Spleen (tissue), 11 donors: Measurements from ENCODE around the gene HBZ. TPM values are rescaled to one million over a fixed set of nuclear protein-coding genes. Genes with fewer than 3 reads are reported as not detected.

Experiments used
- DNase-seq: peaks from one replicate; pipeline ENCODE4 v3.0.0-alpha.2; 2020
- H3K27ac ChIP-seq, 8 donors: fragments of 200-600 bp; sonication (generic) in 7 of 8; 1 replicate in 4 of 8; 2 replicates in 4 of 8; pipeline versions ENCODE4 v1.5.0 to v1.8.0; 2016 to 2021; ENCODE audit warnings: inconsistent platforms in 4 of 8, mild to moderate bottlenecking in 4 of 8, moderate library complexity in 1 of 8
- H3K27me3 ChIP-seq, 7 donors: fragments of 200-600 bp; sonication (generic) in 6 of 7; replicated peaks in 1 of 7; 1 replicate in 4 of 7; 2 replicates in 3 of 7; pipeline versions ENCODE4 v1.5.0 to v1.8.0; 2016 to 2021; ENCODE audit warnings: inconsistent platforms in 3 of 7, mild to moderate bottlenecking in 1 of 7
- H3K36me3 ChIP-seq, 6 donors: fragments of 200-600 bp; sonication (generic) in 5 of 6; 1 replicate in 4 of 6; 2 replicates in 2 of 6; pipeline versions ENCODE4 v1.5.0 to v1.8.0; 2016 to 2021; ENCODE audit warnings: inconsistent platforms in 2 of 6
- H3K4me1 ChIP-seq, 6 donors: fragments of 200-600 bp; sonication (generic) in 5 of 6; 1 replicate in 3 of 6; 2 replicates in 3 of 6; pipeline versions ENCODE4 v1.5.0 to v1.8.0; 2016 to 2021; ENCODE audit warnings: inconsistent platforms in 3 of 6
- H3K4me3 ChIP-seq, 8 donors: fragments of 200-600 bp; sonication (generic) in 7 of 8; 1 replicate in 4 of 8; 2 replicates in 4 of 8; pipeline versions ENCODE4 v1.5.0 to v1.8.0; 2016 to 2021; ENCODE audit warnings: inconsistent platforms in 4 of 8, mild to moderate bottlenecking in 4 of 8, moderate library complexity in 2 of 8
- H3K9me3 ChIP-seq, 8 donors: fragments of 200-600 bp; sonication (generic) in 7 of 8; 1 replicate in 4 of 8; 2 replicates in 4 of 8; pipeline versions ENCODE4 v1.5.0 to v1.8.0; 2016 to 2021; ENCODE audit warnings: inconsistent platforms in 4 of 8
- POLR2A ChIP-seq, 3 donors: fragments of 450-650 bp; IDR thresholded peaks; one replicate each; pipeline ENCODE4 v1.5.1; 2017; ENCODE audit warnings: antibody characterized with exemption in 3 of 3, mild to moderate bottlenecking in 1 of 3
- POLR2AphosphoS5 ChIP-seq, 3 donors: sonication (generic); formaldehyde crosslinking; IDR thresholded peaks; one replicate each; pipeline ENCODE4 v1.5.1; 2017; ENCODE audit warnings: antibody characterized with exemption in 3 of 3
- WGBS, 5 donors: extraction: QIAGEN DNeasy Blood & Tissue Kit in 3 of 5; methylation state at CpG; one replicate each; pipeline versions ENCODE4 v1.1.5 to v1.1.7; 2013 to 2018; 5-methylcytosine and 5-hydroxymethylcytosine counted together
- intact Hi-C: fragments of 100-400 bp; cut with DNase I; formaldehyde crosslinking; loops from one replicate; pipeline ENCODE4 v1.15.0; 2023; ENCODE audit warnings: low total_unique reads
- polyA plus RNA-seq, 3 donors: library from polyadenylated mRNA; stranded (reverse); fragments of 200-250 nt; gene quantifications; one replicate each; pipeline ENCODE4 v1.2.1, GENCODE V29; 2013
- total RNA-seq, 7 donors: library from RNA; depleted of rRNA in 3 of 7; stranded (reverse); fragments of >200 nt in 3 of 7; fragmentation: NEBNext Ultra II Directional in 4 of 7; extraction: Animal tissue kit (Norgen Biotek cat#: 25700) in 4 of 7; gene quantifications; one replicate each; pipeline versions ENCODE4 v1.1.0 to v1.2.1, GENCODE V29; 2016 to 2021
- TF ChIP-seq, protein P1 (sequence below), 11 experiments: fragments of 200-600 bp in 7 of 11; fragments of 450-650 bp in 4 of 11; sonication (generic) in 4 of 11; IDR thresholded peaks in 8 of 11; conservative IDR thresholded peaks in 3 of 11; 1 replicate in 7 of 11; 2 replicates in 4 of 11; pipeline versions ENCODE4 v1.4.0 to v1.8.0; 2016 to 2021; ENCODE audit warnings: antibody characterized with exemption in 11 of 11, inconsistent platforms in 4 of 11, mild to moderate bottlenecking in 1 of 11
- donor health status: healthy with polysubstance abuse.
- donor health status: DM: no; HTN: no; CAD: no; lungs with moderate emphysema.
- donor health status: DM: no; HTN: no; CAD: no.
- donor health status: Bipolar disorder and iron deficiency.
- donor health status: healthy.
- donor health status: DM: no; HTN: no; CAD: no.
- donor health status: DM: yes; HTN: yes; CAD: no.

The HBZ gene
- total and polyA plus RNA-seq, 10 donors, result 0.16 to 1.2 TPM; not detected in 8

DNA sequence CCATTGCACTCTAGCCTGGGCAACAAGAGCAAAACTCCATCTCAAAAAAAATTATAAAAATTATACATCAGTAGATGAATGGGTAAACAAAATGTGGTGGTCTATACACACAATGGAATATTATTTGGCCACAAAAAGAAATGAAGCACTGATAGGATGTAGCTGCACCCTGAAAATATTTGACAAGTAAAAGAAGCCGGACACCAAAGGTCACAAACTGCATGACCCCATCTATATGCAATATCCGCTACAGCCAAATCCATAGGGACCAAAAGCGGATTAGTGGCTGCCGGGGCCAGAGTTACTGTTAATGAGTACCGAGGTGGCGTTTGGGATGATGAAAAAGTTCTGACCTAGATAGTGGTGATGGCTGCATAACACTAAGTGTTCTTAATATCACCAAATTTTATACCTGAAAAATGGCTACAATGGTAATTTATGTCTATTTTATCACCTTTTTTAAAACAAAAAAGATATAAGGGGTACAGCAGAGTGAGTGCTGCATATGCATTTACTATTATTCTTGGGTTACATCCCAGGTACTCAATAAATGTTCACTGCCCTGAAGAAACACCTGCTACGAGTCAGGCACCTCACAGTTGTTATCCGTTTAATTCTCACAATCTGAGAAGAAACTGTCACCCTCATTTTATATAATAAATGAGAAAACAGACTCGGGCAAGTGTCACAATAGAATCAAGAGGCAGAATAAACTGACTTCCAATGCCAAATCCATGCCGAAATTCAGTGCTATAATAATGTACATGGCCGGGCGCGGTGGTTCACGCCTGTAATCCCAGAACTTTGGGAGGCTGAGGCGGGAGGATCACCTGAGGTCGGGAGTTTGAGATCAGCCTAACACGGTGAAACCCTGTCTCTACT lies 27.0 kb downstream of the HBZ start:
- Histone ChIP-seq H3K36me3 (peaks cover 0 to 2% (median 0%) of the 10 kb centered on the region in 6 donors), H3K4me1 (peaks cover 11 to 46% (median 20%) of the 10 kb centered on the region in 6 donors), H3K27me3 (peaks cover 7 to 68% (median 56%) of the 10 kb centered on the region in 7 donors), H3K9me3 (no peaks in the 10 kb centered on the region), H3K4me3 (peak overlapping the region in 3 of 8 donors; percentile 35 to 67 (median 42)), H3K27ac (no peak overlapping the region)
- whole genome bisulfite sequencing, 5 donors, result 75 to 84% (median 83%) methylated on average over 17 of the region's 17 CpGs
- TF ChIP-seq POLR2AphosphoS5 (IDR thresholded peaks at IDR 0.05) (no peak), POLR2A (IDR thresholded peaks at IDR 0.05) (no peak)
- TF ChIP-seq, protein P1, sequence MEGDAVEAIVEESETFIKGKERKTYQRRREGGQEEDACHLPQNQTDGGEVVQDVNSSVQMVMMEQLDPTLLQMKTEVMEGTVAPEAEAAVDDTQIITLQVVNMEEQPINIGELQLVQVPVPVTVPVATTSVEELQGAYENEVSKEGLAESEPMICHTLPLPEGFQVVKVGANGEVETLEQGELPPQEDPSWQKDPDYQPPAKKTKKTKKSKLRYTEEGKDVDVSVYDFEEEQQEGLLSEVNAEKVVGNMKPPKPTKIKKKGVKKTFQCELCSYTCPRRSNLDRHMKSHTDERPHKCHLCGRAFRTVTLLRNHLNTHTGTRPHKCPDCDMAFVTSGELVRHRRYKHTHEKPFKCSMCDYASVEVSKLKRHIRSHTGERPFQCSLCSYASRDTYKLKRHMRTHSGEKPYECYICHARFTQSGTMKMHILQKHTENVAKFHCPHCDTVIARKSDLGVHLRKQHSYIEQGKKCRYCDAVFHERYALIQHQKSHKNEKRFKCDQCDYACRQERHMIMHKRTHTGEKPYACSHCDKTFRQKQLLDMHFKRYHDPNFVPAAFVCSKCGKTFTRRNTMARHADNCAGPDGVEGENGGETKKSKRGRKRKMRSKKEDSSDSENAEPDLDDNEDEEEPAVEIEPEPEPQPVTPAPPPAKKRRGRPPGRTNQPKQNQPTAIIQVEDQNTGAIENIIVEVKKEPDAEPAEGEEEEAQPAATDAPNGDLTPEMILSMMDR (IDR thresholded peaks at IDR 0.05 in 8 of 11, conservative IDR thresholded peaks at IDR 0.05 in 3 of 11), result no peak
- intact Hi-C loops, result loop anchor here (5.0 kb wide), 1 partner anchor 62 kb away; no protein-coding TSS in a partner anchor
- no peak for DNase-seq

DNA sequence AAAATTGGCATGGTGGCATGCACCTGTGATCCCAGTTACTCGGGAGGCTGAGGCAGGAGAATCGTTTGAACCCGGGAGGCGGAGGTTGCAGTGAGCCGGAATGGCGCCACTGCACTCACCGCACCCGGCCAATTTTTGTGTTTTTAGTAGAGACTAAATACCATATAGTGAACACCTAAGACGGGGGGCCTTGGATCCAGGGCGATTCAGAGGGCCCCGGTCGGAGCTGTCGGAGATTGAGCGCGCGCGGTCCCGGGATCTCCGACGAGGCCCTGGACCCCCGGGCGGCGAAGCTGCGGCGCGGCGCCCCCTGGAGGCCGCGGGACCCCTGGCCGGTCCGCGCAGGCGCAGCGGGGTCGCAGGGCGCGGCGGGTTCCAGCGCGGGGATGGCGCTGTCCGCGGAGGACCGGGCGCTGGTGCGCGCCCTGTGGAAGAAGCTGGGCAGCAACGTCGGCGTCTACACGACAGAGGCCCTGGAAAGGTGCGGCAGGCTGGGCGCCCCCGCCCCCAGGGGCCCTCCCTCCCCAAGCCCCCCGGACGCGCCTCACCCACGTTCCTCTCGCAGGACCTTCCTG lies 27.7 kb downstream of the HBZ start, which contains the start of gene HBQ1:
Gene HBQ1 (plus strand): TSS at position 359 of the 575 bp plus-strand sequence. CDS start 28 bp downstream, at position 387.
- Histone ChIP-seq H3K27ac (peak within 1 kb of the TSS in 1 of 8 donors; percentile 31), H3K27me3 (peaks cover 7 to 61% (median 49%) of the 10 kb centered on the region in 7 donors), H3K36me3 (peaks cover 0 to 8% (median 0%) of the 10 kb centered on the region in 6 donors), H3K4me1 (peaks cover 11 to 38% (median 20%) of the 10 kb centered on the region in 6 donors), H3K9me3 (no peaks in the 10 kb centered on the region), H3K4me3 (peak within 1 kb of the TSS; percentile 2 to 67 (median 36))
- TF ChIP-seq, protein P1 (IDR thresholded peaks at IDR 0.05 in 8 of 11, conservative IDR thresholded peaks at IDR 0.05 in 3 of 11), result peak in 6 of 11 experiments; percentile 4 to 59 (median 56)
- TF ChIP-seq POLR2AphosphoS5 (IDR thresholded peaks at IDR 0.05) (no peak), POLR2A (IDR thresholded peaks at IDR 0.05) (no peak)
- WGBS, 5 donors, result 9 to 22% (median 9%) methylated on average over 33 to 59 of the region's 59 CpGs
- intact Hi-C loops, result loop anchor here (5.0 kb wide), 1 partner anchor 63 kb away; no protein-coding TSS in a partner anchor
- DNase-seq, result no peak

DNA sequence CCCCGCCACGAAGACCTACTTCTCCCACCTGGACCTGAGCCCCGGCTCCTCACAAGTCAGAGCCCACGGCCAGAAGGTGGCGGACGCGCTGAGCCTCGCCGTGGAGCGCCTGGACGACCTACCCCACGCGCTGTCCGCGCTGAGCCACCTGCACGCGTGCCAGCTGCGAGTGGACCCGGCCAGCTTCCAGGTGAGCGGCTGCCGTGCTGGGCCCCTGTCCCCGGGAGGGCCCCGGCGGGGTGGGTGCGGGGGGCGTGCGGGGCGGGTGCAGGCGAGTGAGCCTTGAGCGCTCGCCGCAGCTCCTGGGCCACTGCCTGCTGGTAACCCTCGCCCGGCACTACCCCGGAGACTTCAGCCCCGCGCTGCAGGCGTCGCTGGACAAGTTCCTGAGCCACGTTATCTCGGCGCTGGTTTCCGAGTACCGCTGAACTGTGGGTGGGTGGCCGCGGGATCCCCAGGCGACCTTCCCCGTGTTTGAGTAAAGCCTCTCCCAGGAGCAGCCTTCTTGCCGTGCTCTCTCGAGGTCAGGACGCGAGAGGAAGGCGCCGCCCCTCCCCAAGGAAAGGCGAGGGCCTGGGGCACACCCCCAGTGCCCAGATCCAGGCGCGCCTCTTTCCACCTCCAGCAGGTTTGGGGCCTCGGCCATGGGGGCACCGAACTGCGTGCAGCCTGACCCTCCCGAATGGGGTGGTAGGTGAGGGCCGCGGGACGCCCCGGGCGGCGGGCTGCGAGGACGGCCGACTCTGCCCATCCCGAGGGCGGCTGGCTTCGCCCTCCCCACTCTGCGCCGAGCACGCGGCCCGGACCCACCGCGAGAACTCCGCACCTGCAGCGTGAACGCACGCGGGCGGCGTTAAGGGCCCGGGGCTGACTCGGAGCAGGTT lies 28.5 kb downstream of the HBZ start:
- WGBS, 5 donors, result 0 to 3% (median 1%) methylated on average over 25 to 89 of the region's 89 CpGs
- no peak for DNase-seq
- peak overlapping the region; percentile 2 to 67 (median 36) for H3K4me3 ChIP-seq
- no peaks in the 10 kb centered on the region for H3K9me3 ChIP-seq
- peaks cover 7 to 53% (median 44%) of the 10 kb centered on the region in 7 donors for H3K27me3 ChIP-seq
- TF ChIP-seq POLR2AphosphoS5 (IDR thresholded peaks at IDR 0.05), result peak; percentile 71 to 85 (median 74)
- TF ChIP-seq, protein P1 (IDR thresholded peaks at IDR 0.05 in 8 of 11, conservative IDR thresholded peaks at IDR 0.05 in 3 of 11), result no peak
- no peak for TF ChIP-seq POLR2A (IDR thresholded peaks at IDR 0.05)
- H3K4me1 ChIP-seq, result peaks cover 11 to 33% (median 20%) of the 10 kb centered on the region in 6 donors
- intact Hi-C loops, result loop anchor here (5.0 kb wide), 1 partner anchor 64 kb away; no protein-coding TSS in a partner anchor
- peak overlapping the region in 1 of 8 donors; percentile 31 for H3K27ac ChIP-seq
- H3K36me3 ChIP-seq, result peaks cover 0 to 10% (median 0%) of the 10 kb centered on the region in 6 donors
